Immature natural killer cell (primary cell): ENCODE measurements around the gene GAGE12F. TPM values are rescaled to one million over a fixed set of nuclear protein-coding genes. Genes with fewer than 3 reads are reported as not detected.
"Not testable (repeated sequence)": the region's sequence is repeated elsewhere in the genome, so short reads cannot be mapped to it uniquely, and the experiment has no call there.

ENCODE experiments used
- DNase-seq, 3 donors: peaks; one replicate each; pipeline ENCODE4 v3.0.0; 2022; ENCODE audit warnings: mixed read lengths in 1 of 3
- H3K27ac Mint-ChIP-seq, 6 donors: one replicate each; pipeline ENCODE4 v1.8.0; 2020; ENCODE audit warnings: mixed read lengths in 6 of 6, mild to moderate bottlenecking in 5 of 6, inconsistent platforms in 4 of 6, moderate library complexity in 3 of 6
- H3K27me3 Mint-ChIP-seq, 3 donors: one replicate each; pipeline ENCODE4 v1.8.0; 2020 to 2021; ENCODE audit warnings: low read depth in 3 of 3, mild to moderate bottlenecking in 3 of 3, mixed read lengths in 3 of 3, moderate library complexity in 3 of 3, inconsistent platforms in 1 of 3
- H3K36me3 Mint-ChIP-seq, 3 donors: one replicate each; pipeline ENCODE4 v1.8.0; 2020; ENCODE audit warnings: mixed read lengths in 3 of 3, inconsistent platforms in 2 of 3, mild to moderate bottlenecking in 2 of 3
- H3K4me1 Mint-ChIP-seq, 2 donors: one replicate each; pipeline ENCODE4 v1.8.0; 2020; ENCODE audit warnings: inconsistent platforms in 2 of 2, mild to moderate bottlenecking in 2 of 2, mixed read lengths in 2 of 2, moderate library complexity in 1 of 2
- H3K4me3 Mint-ChIP-seq, 5 donors: one replicate each; pipeline ENCODE4 v1.8.0; 2020; ENCODE audit warnings: mild to moderate bottlenecking in 5 of 5, mixed read lengths in 5 of 5, inconsistent platforms in 3 of 5, moderate library complexity in 3 of 5
- H3K9me3 Mint-ChIP-seq, 6 donors: one replicate each; pipeline ENCODE4 v1.8.0; 2020; ENCODE audit warnings: mild to moderate bottlenecking in 6 of 6, mixed read lengths in 6 of 6, inconsistent platforms in 4 of 6, moderate library complexity in 3 of 6
- polyA plus RNA-seq, 3 donors: library from polyadenylated mRNA; unstranded; fragments of 300-500 nt; fragmentation: Illumina TruSeq; gene quantifications; one replicate each; pipeline ENCODE4 v1.2.3, GENCODE V29; 2021

Gene GAGE12F
- not detected for polyA plus RNA-seq

GRCh38 chrX:49560542-49560941 lies at the start of gene GAGE12F:
TSS of gene GAGE12F (plus strand) at chrX:49560842. CDS start at chrX:49561997, 1,155 bp downstream.
- H3K27me3 Mint-ChIP-seq, H3K4me1 Mint-ChIP-seq, H3K36me3 Mint-ChIP-seq, DNase-seq, H3K9me3 Mint-ChIP-seq, H3K4me3 Mint-ChIP-seq, H3K27ac Mint-ChIP-seq: not testable (repeated sequence)

- DNase-seq, H3K9me3 Mint-ChIP-seq, H3K27me3 Mint-ChIP-seq, H3K4me3 Mint-ChIP-seq, H3K4me1 Mint-ChIP-seq, H3K36me3 Mint-ChIP-seq, H3K27ac Mint-ChIP-seq: not testable (repeated sequence)
Observed at GRCh38 chrX:49531877-49532276, 28.8 kb upstream of the GAGE12F start, which contains the start of gene GAGE12C. TSS of gene GAGE12C (plus strand) at chrX:49532177. CDS start at chrX:49533332, 1,155 bp downstream.

GRCh38 chrX:49541433-49541832 lies 19.2 kb upstream of the GAGE12F start, which contains the start of gene GAGE12D:
TSS of gene GAGE12D (plus strand) at chrX:49541733. CDS start at chrX:49542888, 1,155 bp downstream.
- not testable (repeated sequence) for DNase-seq, H3K27ac Mint-ChIP-seq, H3K36me3 Mint-ChIP-seq, H3K4me1 Mint-ChIP-seq, H3K4me3 Mint-ChIP-seq, H3K9me3 Mint-ChIP-seq, H3K27me3 Mint-ChIP-seq

- H3K36me3 Mint-ChIP-seq, H3K27me3 Mint-ChIP-seq, DNase-seq, H3K4me3 Mint-ChIP-seq, H3K9me3 Mint-ChIP-seq, H3K4me1 Mint-ChIP-seq, H3K27ac Mint-ChIP-seq: not testable (repeated sequence)
Observed at GRCh38 chrX:49550989-49551388, 9.7 kb upstream of the GAGE12F start, which contains the start of gene GAGE12E. TSS of gene GAGE12E (plus strand) at chrX:49551289. CDS start at chrX:49552444, 1,155 bp downstream.

GRCh38 chrX:49568728-49569127 lies 8.1 kb downstream of the GAGE12F start:
- DNase-seq, H3K4me1 Mint-ChIP-seq, H3K4me3 Mint-ChIP-seq, H3K9me3 Mint-ChIP-seq, H3K36me3 Mint-ChIP-seq, H3K27me3 Mint-ChIP-seq, H3K27ac Mint-ChIP-seq: not testable (repeated sequence)

GRCh38 chrX:49569152-49569551 lies 8.5 kb downstream of the GAGE12F start:
- not testable (repeated sequence) for H3K36me3 Mint-ChIP-seq, H3K27ac Mint-ChIP-seq, H3K27me3 Mint-ChIP-seq, H3K4me3 Mint-ChIP-seq, DNase-seq, H3K4me1 Mint-ChIP-seq, H3K9me3 Mint-ChIP-seq

GRCh38 chrX:49570100-49570499 lies 9.5 kb downstream of the GAGE12F start, which contains the start of gene GAGE12G:
TSS of gene GAGE12G (plus strand) at chrX:49570400. CDS start at chrX:49571555, 1,155 bp downstream.
- not testable (repeated sequence) for H3K36me3 Mint-ChIP-seq, H3K4me1 Mint-ChIP-seq, DNase-seq, H3K9me3 Mint-ChIP-seq, H3K27me3 Mint-ChIP-seq, H3K4me3 Mint-ChIP-seq, H3K27ac Mint-ChIP-seq

- not testable (repeated sequence) for H3K4me1 Mint-ChIP-seq, H3K27me3 Mint-ChIP-seq, DNase-seq, H3K9me3 Mint-ChIP-seq, H3K4me3 Mint-ChIP-seq, H3K36me3 Mint-ChIP-seq, H3K27ac Mint-ChIP-seq
Observed at GRCh38 chrX:49579649-49580048, 19.0 kb downstream of the GAGE12F start, which contains the start of gene GAGE12H. TSS of gene GAGE12H (plus strand) at chrX:49579949. CDS start at chrX:49581104, 1,155 bp downstream.

- not testable (repeated sequence) for H3K36me3 Mint-ChIP-seq
Observed at GRCh38 chrX:49589196-49589595, 28.6 kb downstream of the GAGE12F start, which contains the start of gene GAGE2A. TSS of gene GAGE2A (plus strand) at chrX:49589496. CDS start at chrX:49590651, 1,155 bp downstream.

GRCh38 chrX:49589769-49590478 lies 29.3 kb downstream of the GAGE12F start:
- not testable (repeated sequence) for H3K36me3 Mint-ChIP-seq, H3K4me1 Mint-ChIP-seq, H3K9me3 Mint-ChIP-seq, H3K27me3 Mint-ChIP-seq, H3K4me3 Mint-ChIP-seq, H3K27ac Mint-ChIP-seq
- DNase-seq, result peak in 1 of 3 donors; percentile 2

More at GRCh38 chrX:49589196-49589595, 28.6 kb downstream of the GAGE12F start, which contains the start of gene GAGE2A:
- H3K4me1 Mint-ChIP-seq, H3K27ac Mint-ChIP-seq, DNase-seq, H3K27me3 Mint-ChIP-seq, H3K9me3 Mint-ChIP-seq, H3K4me3 Mint-ChIP-seq: not testable (repeated sequence)

- not testable (repeated sequence) for H3K27me3 Mint-ChIP-seq, DNase-seq, H3K9me3 Mint-ChIP-seq, H3K4me1 Mint-ChIP-seq, H3K36me3 Mint-ChIP-seq, H3K27ac Mint-ChIP-seq, H3K4me3 Mint-ChIP-seq
Observed at GRCh38 chrX:49590488-49590887, 29.8 kb downstream of the GAGE12F start.

- not testable (repeated sequence) for H3K9me3 Mint-ChIP-seq, H3K27ac Mint-ChIP-seq, H3K27me3 Mint-ChIP-seq, H3K36me3 Mint-ChIP-seq, H3K4me3 Mint-ChIP-seq, H3K4me1 Mint-ChIP-seq, DNase-seq
Observed at GRCh38 chrX:49598720-49599119, 38.1 kb downstream of the GAGE12F start, which contains the start of gene GAGE1. TSS of gene GAGE1 (plus strand) at chrX:49599020. CDS start at chrX:49600175, 1,155 bp downstream.

GRCh38 chrX:49610718-49611310 lies 50.2 kb downstream of the GAGE12F start:
- Mint-ChIP-seq H3K27me3 (peaks cover 0 to 6% (median 2%) of the 10 kb centered on the region in 3 donors), H3K9me3 (no peaks in the 10 kb centered on the region), H3K36me3 (no peaks in the 10 kb centered on the region), H3K4me3 (no peak overlapping the region), H3K4me1 (no peaks in the 10 kb centered on the region), H3K27ac (no peak overlapping the region)
- DNase-seq, result no peak
